ENCODE data around the gene ADAMTS3.

GRCh38 chr4:72301759-72302158, 267.3 kb downstream of the ADAMTS3 start:
- TF ChIP-seq ZNF121 (CRISPR knock-in tag; conservative IDR thresholded peaks at IDR 0.05), result no peak
- no peak for TF ChIP-seq REST (IDR thresholded peaks at IDR 0.05; ENCODE audit: borderline replicate concordance)
- TF ChIP-seq REST (CRISPR knock-in tag; IDR thresholded peaks at IDR 0.05; ENCODE audit: low read depth), result no peak
- no peak for TF ChIP-seq ELF4 (CRISPR knock-in tag; IDR thresholded peaks at IDR 0.05)
- no peak for TF ChIP-seq NFXL1 (CRISPR knock-in tag; IDR thresholded peaks at IDR 0.05)
- no peak for TF ChIP-seq ZNF140 (CRISPR knock-in tag; IDR thresholded peaks at IDR 0.05)
- TF ChIP-seq CREM (IDR thresholded peaks at IDR 0.05; ENCODE audit: low read depth), result no peak
- no peak for TF ChIP-seq RBM25 (IDR thresholded peaks at IDR 0.05; ENCODE audit: low read depth, low read length, severe bottlenecking)
- TF ChIP-seq ZBTB7A (IDR thresholded peaks at IDR 0.05; ENCODE audit: borderline replicate concordance, control insufficient read depth, low read depth, low read length), result no peak
- no peak for TF ChIP-seq FOXM1 (IDR thresholded peaks at IDR 0.05; ENCODE audit: low read depth)
- no peak for TF ChIP-seq FOXM1 (CRISPR knock-in tag; IDR thresholded peaks at IDR 0.05; ENCODE audit: low read depth)
- TF ChIP-seq NR2C2 (CRISPR knock-in tag; IDR thresholded peaks at IDR 0.05), result no peak
- no peak for TF ChIP-seq NR2C2 (tag; IDR thresholded peaks at IDR 0.05)
- TF ChIP-seq MTA3 (IDR thresholded peaks at IDR 0.05; ENCODE audit: borderline replicate concordance), result no peak
- TF ChIP-seq MYNN (IDR thresholded peaks at IDR 0.05), result no peak
- no peak for TF ChIP-seq MYNN (CRISPR knock-in tag; IDR thresholded peaks at IDR 0.05)
- no peak for TF ChIP-seq CTCF (IDR thresholded peaks at IDR 0.05 in 2 of 3, conservative IDR thresholded peaks at IDR 0.05 in 1 of 3; ENCODE audit: insufficient read depth in 2 of 3, low read depth in 1 of 3, low read length in 3 of 3)

All from K562 (cell line).